ENCODE measurements around the gene ETNK2. TPM values are rescaled to one million over a fixed set of nuclear protein-coding genes. Genes with fewer than 3 reads are reported as not detected.

ETNK2 gene
- total RNA-seq, 4 donors from 2014 or later: 6.1 to 21.1 (median 9.5) TPM

DNA sequence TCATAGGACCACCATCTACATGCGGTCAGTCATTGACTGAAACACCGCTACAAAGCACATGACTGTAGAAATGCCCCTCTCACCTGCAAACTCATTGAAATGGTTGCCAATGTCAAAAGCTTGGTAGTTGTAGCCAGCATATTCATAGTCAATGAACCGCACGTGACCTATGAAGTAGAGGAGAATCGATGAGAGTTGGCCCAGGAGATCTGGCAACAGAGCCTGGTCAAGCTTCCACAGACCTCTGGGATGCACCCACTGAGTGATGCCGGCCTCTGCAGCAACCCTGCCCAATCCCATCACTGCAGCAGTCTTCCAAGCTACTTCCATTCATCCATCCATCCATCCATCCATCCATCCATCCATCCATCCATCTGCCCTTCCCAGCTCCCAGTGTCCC lies 11.9 kb downstream of the ETNK2 start:
- 90 to 100% methylated on average over 6 of the region's 6 CpGs for WGBS, 2 donors (ENCODE audit: low coverage in 1 of 2)
- H3K36me3 ChIP-seq: peaks cover 0 to 63% of the 10 kb centered on the region in 2 donors
- H3K4me3 ChIP-seq: no peak overlapping the region
- no peaks in the 10 kb centered on the region for H3K9me3 ChIP-seq
- ATAC-seq: no peak
- no peak for TF ChIP-seq POLR2AphosphoS5 (IDR thresholded peaks at IDR 0.05)
- no peak for TF ChIP-seq POLR2A (IDR thresholded peaks at IDR 0.05)
- no peak for TF ChIP-seq EP300 (IDR thresholded peaks at IDR 0.05)
- no peak for TF ChIP-seq CTCF (IDR thresholded peaks at IDR 0.05)
- H3K27ac ChIP-seq: no peak overlapping the region
- no peaks in the 10 kb centered on the region for H3K4me1 ChIP-seq
- no peaks in the 10 kb centered on the region for H3K27me3 ChIP-seq

GRCh38 chr1:204139088-204139487 lies 12.8 kb downstream of the ETNK2 start:
- Histone ChIP-seq H3K27ac (no peak overlapping the region), H3K27me3 (no peaks in the 10 kb centered on the region), H3K9me3 (no peaks in the 10 kb centered on the region), H3K4me1 (no peaks in the 10 kb centered on the region), H3K36me3 (peaks cover 0 to 72% of the 10 kb centered on the region in 2 donors), H3K4me3 (no peak overlapping the region)
- no peak for ATAC-seq
- 83% methylated on average over 1 of the region's 2 CpGs; no CpG with 5 or more reads in 1 of the 2 donors for WGBS, 2 donors (ENCODE audit: low coverage in 1 of 2)
- TF ChIP-seq EP300 (IDR thresholded peaks at IDR 0.05): no peak
- no peak for TF ChIP-seq POLR2AphosphoS5 (IDR thresholded peaks at IDR 0.05)

DNA sequence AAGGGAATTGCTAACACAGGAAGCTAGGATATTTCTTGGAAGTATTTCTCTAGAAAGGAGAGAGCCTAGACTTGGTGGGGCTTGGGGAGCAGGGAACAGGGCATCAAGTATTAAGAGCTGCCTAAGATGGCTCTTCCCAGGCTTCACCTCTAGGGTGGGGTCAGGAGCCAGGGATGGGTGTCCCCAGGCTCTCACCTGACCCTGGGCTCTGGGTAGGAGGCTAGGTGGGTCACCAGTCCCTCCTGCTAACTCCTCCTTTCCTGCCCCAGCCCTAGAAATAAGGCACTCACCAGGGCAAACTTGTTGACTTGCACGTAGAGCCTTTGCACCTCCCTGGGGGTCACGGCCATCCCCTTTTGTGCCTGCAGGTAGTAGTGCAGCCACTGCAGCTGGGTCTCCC lies 15.0 kb downstream of the ETNK2 start:
- no peak overlapping the region for H3K4me3 ChIP-seq
- H3K4me1 ChIP-seq: no peaks in the 10 kb centered on the region
- TF ChIP-seq POLR2A (IDR thresholded peaks at IDR 0.05) (no peak), CTCF (IDR thresholded peaks at IDR 0.05) (no peak), POLR2AphosphoS5 (IDR thresholded peaks at IDR 0.05) (no peak)
- peaks cover 0 to 66% of the 10 kb centered on the region in 2 donors for H3K36me3 ChIP-seq
- H3K9me3 ChIP-seq: no peaks in the 10 kb centered on the region
- ATAC-seq: no peak
- H3K27me3 ChIP-seq: no peaks in the 10 kb centered on the region
- H3K27ac ChIP-seq: no peak overlapping the region
- WGBS, 2 donors (ENCODE audit: low coverage in 1 of 2): 60% methylated on average over 1 of the region's 2 CpGs; no CpG with 5 or more reads in 1 of the 2 donors

DNA sequence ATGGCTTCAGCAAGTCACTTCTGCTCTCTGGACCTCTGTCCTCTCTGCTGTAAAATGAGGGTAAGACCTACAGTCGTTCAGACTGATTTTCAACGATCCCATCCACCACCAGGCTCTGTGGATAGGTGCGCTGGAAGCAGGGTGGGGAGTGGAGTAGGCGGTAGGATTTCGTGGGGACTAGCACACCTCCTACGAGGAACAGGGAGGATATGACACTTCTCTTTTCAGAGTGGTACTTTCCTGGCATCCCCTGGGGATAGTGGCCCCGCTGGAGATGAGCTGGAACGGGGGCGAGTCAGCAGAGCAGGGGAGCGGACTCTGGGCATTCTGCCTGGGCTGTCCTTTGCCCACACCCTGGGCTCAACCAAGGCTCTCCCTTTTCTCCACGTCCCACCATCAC lies 17.7 kb downstream of the ETNK2 start:
- no peak for ATAC-seq
- Histone ChIP-seq H3K27me3 (no peaks in the 10 kb centered on the region), H3K27ac (no peak overlapping the region), H3K36me3 (peaks cover 0 to 49% of the 10 kb centered on the region in 2 donors), H3K9me3 (no peaks in the 10 kb centered on the region), H3K4me3 (no peak overlapping the region), H3K4me1 (peaks cover 0 to 25% (median 5%) of the 10 kb centered on the region in 3 donors)
- WGBS, 2 donors (ENCODE audit: low coverage in 1 of 2): 82% methylated on average over 2 of the region's 11 CpGs; no CpG with 5 or more reads in 1 of the 2 donors
- TF ChIP-seq POLR2AphosphoS5 (IDR thresholded peaks at IDR 0.05): no peak
- TF ChIP-seq CTCF (IDR thresholded peaks at IDR 0.05): no peak

- H3K27me3 ChIP-seq: no peaks in the 10 kb centered on the region
- peaks cover 0 to 35% of the 10 kb centered on the region in 2 donors for H3K36me3 ChIP-seq
- H3K27ac ChIP-seq: no peak overlapping the region
- WGBS, 2 donors (ENCODE audit: low coverage in 1 of 2): 71 to 83% methylated on average over 5 to 6 of the region's 6 CpGs
- no peak for TF ChIP-seq POLR2A (IDR thresholded peaks at IDR 0.05)
- TF ChIP-seq EP300 (IDR thresholded peaks at IDR 0.05): no peak
- TF ChIP-seq POLR2AphosphoS5 (IDR thresholded peaks at IDR 0.05): no peak
- TF ChIP-seq CTCF (IDR thresholded peaks at IDR 0.05): no peak
- peaks cover 0 to 37% (median 9%) of the 10 kb centered on the region in 3 donors for H3K4me1 ChIP-seq
- no peaks in the 10 kb centered on the region for H3K9me3 ChIP-seq
- no peak overlapping the region for H3K4me3 ChIP-seq
- ATAC-seq: no peak
Observed at GRCh38 chr1:204132718-204133117, 19.1 kb downstream of the ETNK2 start.
